NCI-H2171 (cell line): ENCODE results near the gene APOLD1.
"Not testable (repeated sequence)": the region's sequence is repeated elsewhere in the genome, so short reads cannot be mapped to it uniquely, and the experiment has no call there.

Experiments
- DNase-seq: peaks from one replicate; lab custom pipeline; 2025; lab: John Stamatoyannopoulos, UW

APOLD1 gene

DNA sequence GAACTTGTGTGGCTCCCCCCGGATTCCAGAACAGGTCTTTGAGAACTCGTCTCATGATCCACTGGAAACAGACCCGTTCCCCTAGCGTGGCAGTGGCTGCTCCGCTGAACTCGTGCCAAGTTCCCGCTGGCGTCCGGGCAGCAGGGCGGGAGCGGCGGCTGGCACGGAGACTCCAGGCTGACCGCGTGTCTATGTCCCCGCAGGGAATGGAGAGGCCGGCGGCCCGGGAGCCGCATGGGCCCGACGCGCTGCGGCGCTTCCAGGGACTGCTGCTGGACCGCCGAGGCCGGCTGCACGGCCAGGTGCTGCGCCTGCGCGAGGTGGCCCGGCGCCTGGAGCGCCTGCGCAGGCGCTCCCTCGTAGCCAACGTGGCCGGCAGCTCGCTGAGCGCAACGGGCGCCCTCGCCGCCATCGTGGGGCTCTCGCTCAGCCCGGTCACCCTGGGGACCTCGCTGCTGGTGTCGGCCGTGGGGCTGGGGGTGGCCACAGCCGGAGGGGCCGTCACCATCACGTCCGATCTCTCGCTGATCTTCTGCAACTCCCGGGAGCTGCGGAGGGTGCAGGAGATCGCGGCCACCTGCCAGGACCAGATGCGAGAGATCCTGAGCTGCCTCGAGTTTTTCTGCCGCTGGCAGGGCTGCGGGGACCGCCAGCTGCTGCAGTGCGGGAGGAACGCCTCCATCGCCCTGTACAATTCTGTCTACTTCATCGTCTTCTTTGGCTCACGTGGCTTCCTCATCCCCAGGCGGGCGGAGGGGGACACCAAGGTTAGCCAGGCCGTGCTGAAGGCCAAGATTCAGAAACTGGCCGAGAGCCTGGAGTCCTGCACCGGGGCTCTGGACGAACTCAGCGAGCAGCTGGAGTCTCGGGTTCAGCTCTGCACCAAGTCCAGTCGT lies 1.5 kb downstream of the APOLD1 start:
- DNase-seq, result peak; percentile 39

DNA sequence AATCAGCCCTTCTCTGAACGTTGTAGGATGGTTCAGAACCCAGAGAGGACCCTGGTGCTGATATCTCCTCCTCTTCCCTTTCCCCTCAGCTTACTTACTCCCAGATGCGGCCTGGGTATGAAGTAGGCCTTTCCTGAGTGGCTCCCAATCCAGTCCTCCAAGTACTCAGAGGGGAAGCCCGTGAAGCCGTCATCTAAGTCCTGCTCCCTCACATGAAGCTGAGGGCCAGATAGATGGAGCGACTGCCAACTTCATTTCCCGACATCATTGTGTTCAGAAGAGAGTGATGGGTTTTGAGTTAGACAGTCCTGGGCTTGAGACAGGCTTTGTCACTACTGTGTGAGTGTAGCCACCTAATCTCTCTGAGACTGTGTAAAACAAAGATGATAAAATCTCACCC lies 2.7 kb downstream of the APOLD1 start:
- no peak for DNase-seq

DNA sequence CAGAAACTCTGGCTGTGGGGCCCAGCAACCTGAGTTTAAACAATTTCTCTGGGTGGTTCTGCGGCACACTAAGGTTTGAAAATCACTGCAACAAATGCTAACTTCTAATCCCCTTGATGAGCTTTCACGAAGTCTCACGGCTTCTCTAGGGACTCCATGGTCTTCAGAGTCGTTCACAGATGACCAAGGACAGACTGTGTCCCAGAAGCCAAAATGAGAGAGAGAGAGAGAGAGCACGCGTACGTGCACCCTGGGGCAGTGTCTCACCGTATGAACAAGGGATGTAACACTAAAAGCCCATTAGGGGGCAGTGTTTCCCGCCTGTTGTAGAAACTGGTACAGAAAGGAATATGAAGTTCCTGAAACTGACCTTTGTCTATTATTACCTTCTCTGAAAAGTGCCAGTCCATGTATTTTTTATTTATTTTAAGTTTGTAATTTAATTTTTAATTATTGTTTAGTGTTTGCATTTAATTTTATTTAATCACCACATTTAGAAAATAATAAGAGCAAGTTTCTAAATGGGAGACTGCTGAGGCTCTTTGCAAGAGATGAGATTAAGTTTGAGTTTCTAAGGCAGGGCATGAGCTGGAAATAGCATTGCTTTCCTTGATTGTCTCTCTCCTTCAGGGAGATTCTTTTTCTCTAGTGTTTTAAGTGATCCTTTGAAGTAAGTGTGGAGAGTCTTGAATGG lies 3.4 kb downstream of the APOLD1 start:
- peak; percentile 5 for DNase-seq

DNA sequence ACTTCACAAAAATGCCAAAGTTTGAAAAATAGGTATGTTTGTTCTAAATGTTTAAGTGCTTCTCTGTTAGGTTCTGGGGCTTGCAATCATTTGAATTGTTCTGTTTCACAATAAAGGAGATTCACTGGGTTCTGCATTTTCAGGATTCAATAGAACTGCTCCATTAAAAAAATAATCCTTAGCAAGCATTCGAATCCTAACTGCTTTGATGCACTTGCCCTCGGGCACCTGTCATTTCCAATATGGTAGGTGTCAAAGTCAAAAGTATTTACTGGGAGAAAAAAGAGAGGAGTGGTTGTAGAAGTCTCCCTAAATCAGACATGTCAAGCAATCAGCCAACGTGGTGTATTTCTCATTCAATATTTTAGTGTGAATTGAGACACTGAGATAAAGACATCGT lies 5.5 kb downstream of the APOLD1 start:
- DNase-seq, result no peak

DNA sequence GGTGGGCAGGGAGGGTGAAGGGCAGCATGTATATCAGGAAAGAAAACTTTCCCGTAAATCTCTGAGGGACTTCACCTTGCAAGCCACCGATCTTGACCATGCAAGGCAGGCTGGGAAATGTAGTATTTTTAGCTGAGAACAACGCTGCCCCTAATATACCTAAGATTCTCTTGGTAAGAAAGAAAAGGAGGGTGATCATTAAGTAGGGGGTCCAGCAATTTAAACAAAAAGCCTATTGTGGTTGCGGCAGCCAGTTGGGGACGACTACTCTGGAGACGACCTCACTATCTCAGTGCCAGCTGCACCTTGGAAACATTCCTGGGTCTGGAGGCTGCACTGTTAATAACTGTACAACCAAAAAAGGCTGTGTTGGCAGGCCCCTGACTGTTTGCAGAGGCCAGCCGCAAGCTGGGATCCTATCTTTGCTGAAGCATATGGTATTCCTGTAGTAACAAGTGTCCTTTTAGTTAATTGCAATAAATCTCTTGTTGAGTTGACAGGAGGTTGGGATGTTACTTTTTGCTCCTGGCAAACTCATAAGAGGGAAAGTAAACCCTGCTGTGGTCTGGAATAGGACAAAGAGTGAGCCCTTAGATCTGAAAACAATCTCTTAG lies 6.4 kb downstream of the APOLD1 start:
- DNase-seq, result no peak

DNA sequence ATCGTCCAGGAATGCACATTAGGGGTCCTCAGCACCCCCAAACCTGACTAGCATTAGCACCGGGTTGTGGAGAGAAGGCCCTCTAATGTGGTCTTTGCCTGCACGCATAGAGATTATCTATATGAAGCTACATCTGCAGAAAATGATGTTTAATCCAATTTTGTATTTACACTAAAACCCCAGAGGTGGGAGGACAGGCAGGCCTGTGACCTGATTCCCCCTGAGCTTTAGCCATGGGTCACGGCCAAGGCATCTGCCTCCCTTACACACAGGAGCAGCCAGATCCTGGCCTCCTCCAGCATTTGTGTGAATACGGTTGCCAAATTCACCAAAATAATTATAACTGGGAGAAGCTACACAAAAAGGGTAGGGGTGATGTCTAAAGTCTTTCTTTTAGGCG lies 7.0 kb downstream of the APOLD1 start:
- DNase-seq, result no peak

DNA sequence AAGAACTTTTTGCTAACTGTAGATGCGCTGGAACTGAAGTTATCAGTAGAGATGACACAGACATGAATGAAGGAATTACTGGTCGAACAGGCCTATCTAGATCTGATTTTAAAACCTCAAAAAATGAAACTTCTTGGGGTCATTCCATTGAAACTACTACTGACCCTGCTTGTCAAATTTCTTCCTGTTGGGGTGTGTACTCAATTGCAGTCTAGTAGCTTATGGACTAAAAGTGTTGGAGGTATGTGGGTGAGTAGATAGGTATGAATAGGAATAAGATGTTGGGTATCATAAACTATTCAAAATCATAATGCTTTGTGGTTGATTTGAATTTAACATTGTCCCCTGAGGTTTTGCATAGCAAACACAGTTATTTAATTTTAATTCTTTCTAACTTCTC lies 9.2 kb downstream of the APOLD1 start:
- DNase-seq, result no peak

DNA sequence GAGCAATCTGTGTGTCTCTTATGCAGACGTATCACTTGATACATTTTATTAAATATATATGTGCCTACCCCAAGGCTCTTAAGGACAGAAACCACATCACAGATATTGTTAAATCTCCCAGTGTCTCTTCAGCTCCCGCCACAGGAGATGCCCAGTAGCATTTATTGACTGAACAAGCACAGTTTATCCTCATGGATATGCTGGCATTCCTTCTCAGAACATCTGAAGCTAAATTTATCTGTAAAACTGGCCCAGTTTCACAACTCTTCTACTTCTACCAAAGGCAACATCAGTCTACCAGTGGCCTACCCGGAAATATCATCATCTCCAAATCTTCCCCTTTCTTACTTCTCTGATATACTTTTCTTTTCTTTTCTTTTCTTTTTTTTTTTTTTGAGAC lies 10.7 kb downstream of the APOLD1 start:
- DNase-seq, result no peak

DNA sequence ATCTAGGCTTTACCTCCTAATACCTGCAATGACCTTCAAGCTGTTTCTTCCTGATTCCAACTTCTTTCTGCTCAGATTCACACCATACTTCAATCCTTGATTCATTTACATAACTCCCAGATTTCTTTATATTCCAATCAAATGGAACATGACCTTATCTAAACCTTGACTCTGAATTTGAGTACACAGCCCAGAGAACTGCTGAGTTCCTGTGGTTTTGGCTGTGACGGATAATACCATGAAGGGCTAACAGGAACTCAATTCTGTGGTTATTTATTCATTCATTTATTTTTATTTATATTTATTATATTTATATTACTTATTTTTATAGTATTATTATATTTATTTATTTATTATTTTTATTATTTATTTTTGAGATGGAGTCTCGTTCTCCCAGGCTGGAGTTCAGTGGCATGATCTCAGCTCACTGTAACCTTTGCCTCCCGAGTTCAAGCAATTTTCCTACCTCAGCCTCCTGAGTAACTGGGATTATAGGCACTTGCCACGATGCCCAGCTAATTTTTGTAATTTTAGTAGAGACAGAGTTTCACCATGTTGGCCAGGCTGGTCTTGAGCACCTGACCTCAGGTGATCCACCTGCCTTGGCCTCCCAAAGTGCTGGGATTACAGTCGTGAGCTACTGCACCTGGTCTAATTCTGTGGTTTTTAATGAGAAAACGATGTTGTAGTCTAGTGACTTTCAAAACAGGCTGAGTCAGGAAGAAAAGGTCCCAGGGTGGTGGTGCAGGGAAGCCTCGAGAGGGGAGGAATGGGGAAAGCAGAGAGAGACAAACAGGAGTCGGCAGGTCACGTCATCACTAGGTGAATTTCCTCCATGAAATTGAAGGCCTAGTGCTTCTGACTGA lies 11.7 kb downstream of the APOLD1 start:
- DNase-seq, result no peak

DNA sequence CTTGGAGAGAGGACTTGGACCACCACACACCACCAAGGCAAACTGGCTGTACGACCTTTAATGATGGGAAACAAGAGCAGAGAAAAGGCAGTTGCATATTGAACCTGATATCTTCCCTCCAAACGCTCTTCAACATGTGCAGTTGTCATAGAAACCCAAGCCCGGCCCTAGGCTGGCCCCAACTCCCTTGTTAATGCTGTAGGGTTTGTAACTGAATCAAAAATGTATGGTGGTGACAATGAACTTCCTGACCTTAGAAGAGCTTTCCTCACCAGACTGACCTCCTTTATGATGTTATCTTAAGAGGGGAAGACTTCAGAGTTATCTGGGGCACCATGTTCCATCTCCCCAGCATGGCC lies 12.3 kb downstream of the APOLD1 start:
- no peak for DNase-seq

DNA sequence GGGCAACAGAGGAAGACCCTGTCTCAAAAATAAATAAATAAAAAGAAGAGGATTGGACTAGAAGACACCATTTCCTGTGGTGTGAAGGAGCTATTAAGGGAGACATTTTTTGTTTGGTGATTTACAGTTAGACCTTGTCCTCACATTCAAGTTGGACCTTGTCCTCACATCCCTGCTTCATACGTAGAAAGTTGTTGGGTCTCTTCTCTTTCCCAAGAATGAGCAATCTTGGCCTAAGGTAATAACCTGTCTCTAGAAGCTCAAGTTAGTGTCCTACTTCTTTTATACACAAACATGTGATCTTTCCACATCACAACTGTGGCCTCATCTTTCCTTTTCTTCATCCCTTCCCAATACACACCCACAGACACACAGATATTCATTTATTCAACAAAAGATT lies 13.0 kb downstream of the APOLD1 start:
- no peak for DNase-seq

DNA sequence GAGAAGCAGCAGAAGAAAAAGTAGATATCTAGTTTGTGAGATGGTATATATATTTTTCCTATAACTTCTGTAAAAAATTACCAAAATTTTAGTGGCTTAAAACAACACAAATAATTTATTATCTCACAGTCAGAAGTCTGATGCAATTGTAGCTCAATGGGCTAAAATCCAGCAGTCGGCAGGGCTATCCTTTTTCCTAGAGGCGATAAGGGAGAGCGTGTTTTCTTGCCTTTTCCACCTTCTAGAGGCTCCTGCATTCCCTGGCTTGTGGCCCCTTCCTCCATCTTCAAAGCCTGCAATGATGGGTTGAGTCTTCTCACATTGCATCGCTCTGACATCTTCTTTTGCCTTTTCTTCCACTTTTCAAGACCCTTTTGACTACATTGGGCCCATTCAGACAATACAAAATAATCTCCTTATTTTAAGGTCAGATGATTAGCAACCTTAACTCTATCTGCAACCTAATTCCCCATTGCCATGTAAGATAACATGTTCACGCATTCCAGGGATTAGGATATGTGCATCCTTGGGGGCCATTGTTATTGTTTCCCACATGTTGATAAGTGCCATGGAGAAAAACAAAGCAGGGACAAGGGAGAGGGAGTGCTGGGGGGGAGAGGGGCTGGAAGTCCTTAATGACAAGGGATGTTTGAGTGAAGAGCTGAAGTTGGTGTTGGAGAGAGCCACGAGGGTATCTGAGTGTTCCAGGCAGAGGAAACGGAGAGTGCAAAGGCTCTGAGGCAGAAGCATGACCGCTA lies 13.9 kb downstream of the APOLD1 start:
- DNase-seq, result no peak

DNA sequence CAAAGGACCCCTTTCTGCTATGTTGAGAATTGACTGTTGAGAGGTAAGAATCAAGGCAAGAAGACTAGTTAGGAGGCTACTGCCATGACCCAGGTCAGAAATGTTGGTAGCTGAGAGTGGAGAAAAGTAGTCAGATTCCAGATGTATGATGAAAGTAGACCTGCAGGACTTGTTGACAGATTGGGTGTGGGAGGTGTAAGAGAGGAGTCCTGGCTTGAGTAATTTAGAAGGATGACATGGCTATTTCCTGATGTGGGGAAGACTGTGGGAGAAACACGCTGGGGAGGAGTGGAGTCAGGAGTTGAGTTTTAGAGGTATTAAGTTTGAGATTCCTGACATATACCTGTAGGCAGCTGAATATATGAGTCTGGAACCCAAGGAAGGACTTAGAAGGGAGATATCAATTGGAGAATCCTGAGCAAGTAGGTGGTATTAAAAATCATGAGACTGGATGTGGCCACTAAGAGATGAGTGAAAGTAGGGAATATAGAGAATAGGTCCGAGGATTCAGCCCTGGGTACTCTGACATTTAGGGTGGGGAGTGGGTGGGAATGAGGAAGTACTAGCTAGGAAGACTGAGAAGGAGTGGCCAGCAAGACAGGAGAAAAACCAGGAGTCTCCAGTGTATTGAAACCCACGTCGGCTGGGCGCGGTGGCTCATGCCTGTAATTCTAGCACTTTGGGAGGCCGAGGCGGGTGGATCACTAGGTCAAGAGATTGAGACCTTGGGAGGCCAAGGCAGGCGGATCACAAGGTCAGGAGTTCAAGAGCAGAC lies 15.1 kb downstream of the APOLD1 start:
- DNase-seq, result no peak

DNA sequence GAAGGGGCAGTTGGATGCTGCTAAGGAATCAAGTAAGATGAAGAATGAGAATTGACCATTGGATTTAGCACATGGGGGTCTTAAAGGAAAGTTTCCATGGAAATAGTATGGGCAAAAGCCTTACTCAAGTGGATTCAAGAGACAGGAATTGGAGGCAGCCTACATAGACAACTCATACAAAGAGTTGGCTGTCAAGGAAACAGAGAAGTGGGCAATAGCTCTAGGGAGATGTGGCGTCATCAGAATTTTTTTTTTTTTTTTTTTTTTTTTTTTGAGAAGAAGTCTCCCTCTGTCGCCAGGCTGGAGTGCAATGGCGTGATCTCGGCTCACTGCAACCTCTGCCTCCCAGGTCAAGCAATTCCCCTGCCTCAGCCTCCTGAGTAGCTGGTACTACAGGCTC lies 16.2 kb downstream of the APOLD1 start:
- DNase-seq, result not testable (repeated sequence)

DNA sequence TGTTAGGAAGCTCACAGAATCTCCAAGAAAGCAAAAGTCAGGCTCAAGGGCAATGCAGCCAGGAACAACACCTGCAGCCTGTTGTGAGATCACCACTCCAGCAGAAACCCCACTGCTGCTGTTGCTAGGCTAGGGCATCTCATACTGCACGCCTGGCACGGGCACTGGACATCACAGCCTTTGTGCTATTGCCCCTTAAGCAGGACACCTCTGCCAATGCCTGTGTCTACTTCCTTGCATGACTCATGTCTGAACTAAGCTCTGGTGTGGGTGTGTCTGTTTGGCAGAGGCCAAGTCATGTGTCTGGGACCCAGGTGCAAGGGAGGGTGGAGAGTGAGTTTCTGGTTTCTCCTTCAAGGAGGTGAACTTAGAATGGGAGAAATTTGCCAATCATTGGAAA lies 17.7 kb downstream of the APOLD1 start:
- DNase-seq, result no peak

DNA sequence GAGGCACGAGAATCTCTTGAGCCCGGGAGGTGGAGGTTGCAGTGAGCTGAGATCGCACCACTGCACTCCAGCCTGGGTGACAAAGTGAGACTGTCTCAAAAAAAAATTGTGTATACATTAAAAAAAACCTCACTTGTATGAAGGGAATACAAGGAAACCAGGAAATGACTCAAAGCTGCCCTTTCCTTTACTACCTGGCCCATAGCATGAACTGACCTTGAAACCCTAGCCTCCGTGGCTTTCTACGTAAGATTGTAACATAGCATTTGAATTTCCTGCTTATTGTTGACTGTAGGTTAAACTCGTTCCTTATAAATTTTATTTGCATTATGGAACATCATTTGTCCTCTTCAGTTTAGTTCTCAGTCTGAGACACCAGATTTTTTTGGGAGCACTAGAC lies 18.6 kb downstream of the APOLD1 start:
- DNase-seq, result no peak

DNA sequence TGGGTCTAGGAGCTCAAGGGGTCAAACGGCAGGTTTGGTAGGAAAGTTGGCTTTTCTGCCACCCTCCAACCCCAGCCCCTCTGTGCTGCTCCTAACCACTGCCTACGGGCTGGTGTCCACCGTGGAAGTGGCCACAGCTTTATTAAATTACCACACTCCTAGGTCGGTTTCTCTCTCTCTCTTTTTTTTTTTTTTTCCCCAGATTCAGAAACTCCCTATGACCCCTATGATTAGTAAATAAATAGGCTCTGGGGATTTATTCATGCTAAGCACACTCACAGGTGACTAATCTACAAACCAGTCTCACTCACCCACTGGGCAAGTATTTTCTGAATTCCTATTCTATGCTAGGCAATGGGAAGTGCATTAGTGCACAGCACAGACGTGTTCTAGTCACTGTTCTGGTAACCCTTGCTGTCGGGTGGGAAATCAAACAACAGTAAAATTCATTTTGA lies 19.0 kb downstream of the APOLD1 start:
- DNase-seq, result no peak

DNA sequence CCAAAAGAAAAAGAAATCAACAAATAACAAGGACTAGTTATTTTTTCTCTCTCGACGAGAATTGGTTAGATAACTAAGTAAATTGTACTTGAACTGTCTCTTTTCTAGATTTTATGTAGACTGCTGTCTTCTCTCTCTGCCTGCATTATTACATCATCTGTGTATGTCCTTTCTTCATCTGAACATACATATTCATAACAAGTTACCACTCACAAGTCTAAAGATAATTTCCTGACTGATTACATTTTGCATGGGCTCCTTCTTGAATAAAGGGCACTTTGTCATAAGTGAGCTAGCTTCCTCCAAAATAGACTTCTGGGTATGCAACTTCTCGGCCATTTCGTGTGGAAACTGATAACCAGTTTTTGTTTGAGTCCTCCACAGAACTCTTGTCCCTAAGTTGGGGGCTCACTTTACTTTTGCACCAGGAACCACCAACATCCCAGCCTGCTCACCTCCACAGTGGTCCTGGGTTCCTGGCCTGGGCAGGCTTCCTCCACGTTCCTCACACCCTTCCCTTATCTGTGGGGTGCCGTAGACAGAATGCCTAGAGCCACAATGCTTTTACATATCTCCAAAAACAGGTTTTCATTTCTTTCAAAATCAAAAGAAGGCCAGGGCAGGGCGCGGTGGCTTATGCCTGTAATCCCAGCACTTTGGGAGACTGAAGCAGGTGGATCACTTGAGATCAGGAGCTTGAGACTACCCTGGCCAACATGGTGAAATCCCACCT lies 21.5 kb downstream of the APOLD1 start:
- no peak for DNase-seq

DNA sequence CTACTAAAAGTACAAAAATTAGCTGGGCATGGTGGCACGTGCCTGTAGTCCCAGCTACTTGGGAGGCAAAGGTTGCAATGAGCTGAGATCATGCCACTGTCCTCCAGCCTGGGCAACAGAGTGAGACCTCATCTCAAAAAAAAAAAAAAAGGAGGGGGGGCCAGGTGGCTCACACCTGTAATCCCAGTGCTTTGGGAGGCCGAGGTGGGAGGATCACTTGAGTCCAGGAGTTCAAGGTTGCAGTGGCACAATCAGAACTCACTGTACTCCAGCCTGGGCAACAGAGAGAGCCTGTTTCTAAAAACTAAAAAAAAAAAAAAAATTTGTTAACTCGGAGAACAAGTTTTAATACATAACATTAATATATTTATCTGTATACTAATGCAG lies 22.1 kb downstream of the APOLD1 start:
- DNase-seq, result not testable (repeated sequence)
